Activated CD8-positive, alpha-beta T cell treated with anti-CD3 and anti-CD28 coated beads for 36 hours (primary cell): ENCODE data around the gene BCAS4. TPM values are rescaled to one million over a fixed set of nuclear protein-coding genes. Genes with fewer than 3 reads are reported as not detected.

ENCODE experiments used
- ATAC-seq: fragments of 200-7000 bp; cut with Tn5 transposase; one replicate; pipeline ENCODE4 v1.10.0; 2021; ENCODE audit warnings: mild to moderate bottlenecking, moderate library complexity
- CTCF ChIA-PET: fragments of 350-600 bp; sonication (Branson Sonifier 250); formaldehyde crosslinking; loops from one replicate; lab custom pipeline; 2021; ENCODE audit warnings: antibody characterized with exemption; lab: Charles Lee
- POLR2A ChIA-PET: fragments of 350-600 bp; sonication (Branson Sonifier 250); formaldehyde crosslinking; loops from one replicate; lab custom pipeline; 2021; ENCODE audit warnings: antibody characterized with exemption; lab: Charles Lee
- DNase-seq: peaks from one replicate; pipeline ENCODE4 v3.0.0-alpha.2; 2020
- H3K27ac Mint-ChIP-seq: one replicate; pipeline ENCODE4 v1.8.0; 2021; ENCODE audit warnings: mild to moderate bottlenecking, mixed read lengths
- H3K27me3 Mint-ChIP-seq: one replicate; pipeline ENCODE4 v1.8.0; 2021; ENCODE audit warnings: mixed read lengths
- H3K36me3 Mint-ChIP-seq: one replicate; pipeline ENCODE4 v1.8.0; 2021; ENCODE audit warnings: low read depth, mixed read lengths
- H3K4me1 Mint-ChIP-seq: one replicate; pipeline ENCODE4 v1.8.0; 2021; ENCODE audit warnings: low read depth, mixed read lengths
- H3K4me3 Mint-ChIP-seq: one replicate; pipeline ENCODE4 v1.8.0; 2021; ENCODE audit warnings: mild to moderate bottlenecking, moderate library complexity, mixed read lengths
- H3K9me3 Mint-ChIP-seq: one replicate; pipeline ENCODE4 v1.8.0; 2021; ENCODE audit warnings: mixed read lengths
- CTCF ChIP-seq: fragments of 200-600 bp; IDR thresholded peaks from one replicate; pipeline ENCODE4 v1.8.0; 2022; ENCODE audit warnings: antibody characterized with exemption, mild to moderate bottlenecking
- intact Hi-C: fragments of 100-400 bp; cut with micrococcal nuclease; formaldehyde crosslinking; loops from one replicate; pipeline ENCODE4 v1.10.0; 2022
- total RNA-seq, 2 experiments: library from RNA; stranded (reverse); gene quantifications; one replicate each; pipeline ENCODE4 v1.2.3, GENCODE V29; 2021

Gene BCAS4
- total RNA-seq, 2 experiments from 2014 or later, result 27.3 to 31.7 TPM

- Mint-ChIP-seq H3K4me1 (peaks cover 69% of the 10 kb centered on the region), H3K4me3 (peak overlapping the region; percentile 65), H3K27ac (peak overlapping the region; percentile 99), H3K36me3 (peaks cover 23% of the 10 kb centered on the region), H3K27me3 (no peaks in the 10 kb centered on the region), H3K9me3 (no peaks in the 10 kb centered on the region)
- CTCF ChIA-PET, result interaction anchor here (0.6 to 10.1 kb wide), 5 partner anchors 16 to 111 kb away, joined by 3 to 112 read pairs (median 5); partner anchors contain the start of gene BCAS4
- no peak for TF ChIP-seq CTCF
- DNase-seq (peak; percentile 16), ATAC-seq (no peak)
- intact Hi-C loops, result loop anchor here (5.0 kb wide), 1 partner anchor 110 kb away; no protein-coding TSS in a partner anchor
- POLR2A ChIA-PET, result interaction anchor here (1.1 to 6.0 kb wide), 4 partner anchors 23 to 141 kb away, joined by 3 to 25 read pairs (median 14); partner anchors contain the start of genes ADNP, BCAS4, DPM1 and MOCS3
These were observed 22.9 kb downstream of the BCAS4 start for GRCh38 chr20:50817776-50818172.

GRCh38 chr20:50819349-50819748 lies 24.5 kb downstream of the BCAS4 start:
- CTCF ChIA-PET, result interaction anchor here (0.7 to 10.1 kb wide), 6 partner anchors 17 to 679 kb away, joined by 3 to 112 read pairs (median 4); partner anchors contain the start of gene BCAS4
- Mint-ChIP-seq H3K4me1 (peaks cover 59% of the 10 kb centered on the region), H3K27ac (peak overlapping the region; percentile 99), H3K9me3 (no peaks in the 10 kb centered on the region), H3K36me3 (peaks cover 25% of the 10 kb centered on the region), H3K27me3 (no peaks in the 10 kb centered on the region), H3K4me3 (no peak overlapping the region)
- intact Hi-C loops, result loop anchor here (5.0 kb wide), 1 partner anchor 108 kb away; no protein-coding TSS in a partner anchor
- no peak for DNase-seq
- POLR2A ChIA-PET, result interaction anchor here (0.6 to 6.0 kb wide), 4 partner anchors 17 to 405 kb away, joined by 3 to 25 read pairs (median 13); partner anchors contain the start of genes ADNP and BCAS4
- ATAC-seq, result no peak
- no peak for TF ChIP-seq CTCF

GRCh38 chr20:50820515-50821256 lies 25.8 kb downstream of the BCAS4 start:
- peaks cover 46% of the 10 kb centered on the region for H3K4me1 Mint-ChIP-seq

GRCh38 chr20:50821257-50821921 lies 26.5 kb downstream of the BCAS4 start:
- POLR2A ChIA-PET, result interaction anchor here (0.9 to 2.1 kb wide), 3 partner anchors 27 to 110 kb away, joined by 3 to 8 read pairs (median 7); partner anchors contain the start of genes ADNP and BCAS4
- no peak for TF ChIP-seq CTCF
- H3K4me1 Mint-ChIP-seq, result peaks cover 42% of the 10 kb centered on the region
- intact Hi-C loops, result no loop called here
- peak overlapping the region; percentile 27 for H3K27ac Mint-ChIP-seq
- CTCF ChIA-PET, result interaction anchor here (1.2 to 2.3 kb wide), 3 partner anchors 24 to 108 kb away, joined by 3 to 12 read pairs (median 6); partner anchors contain the start of gene BCAS4
- H3K9me3 Mint-ChIP-seq, result no peaks in the 10 kb centered on the region
- H3K4me3 Mint-ChIP-seq, result no peak overlapping the region
- H3K27me3 Mint-ChIP-seq, result no peaks in the 10 kb centered on the region
- H3K36me3 Mint-ChIP-seq, result peaks cover 22% of the 10 kb centered on the region
- DNase-seq (no peak), ATAC-seq (no peak)

More at GRCh38 chr20:50820515-50821256, 25.8 kb downstream of the BCAS4 start:
- POLR2A ChIA-PET, result interaction anchor here (1.2 to 2.1 kb wide), 2 partner anchors 26 to 108 kb away, joined by 7 to 8 read pairs; partner anchors contain the start of gene BCAS4
- no peak for DNase-seq
- Mint-ChIP-seq H3K4me3 (no peak overlapping the region), H3K27ac (peak overlapping the region; percentile 35), H3K27me3 (no peaks in the 10 kb centered on the region), H3K36me3 (peaks cover 24% of the 10 kb centered on the region), H3K9me3 (no peaks in the 10 kb centered on the region)
- ATAC-seq, result no peak
- intact Hi-C loops, result no loop called here
- TF ChIP-seq CTCF, result no peak
- CTCF ChIA-PET, result interaction anchor here (1.2 to 2.3 kb wide), 3 partner anchors 24 to 108 kb away, joined by 3 to 12 read pairs (median 6); partner anchors contain the start of gene BCAS4
